ENCODE data around the gene PELO. TPM values are rescaled to one million over a fixed set of nuclear protein-coding genes. Genes with fewer than 3 reads are reported as not detected.
A peak's percentile ranks its signal among the peaks of the same experiment; 100 is the strongest.

PELO gene
- total and polyA plus RNA-seq, 2 donors from 2014 or later, result 29.6 to 38.7 TPM

- intact Hi-C loops (cut with DNase I), result no loop called here
- Histone ChIP-seq H3K9ac (ENCODE audit: low read length in 3 of 3) (no peak overlapping the region), H3K27me3 (ENCODE audit: control insufficient read depth, insufficient read depth, low read length) (no peaks in the 10 kb centered on the region), H3K4me3 (ENCODE audit: low read length in 3 of 3) (no peak overlapping the region), H3K27ac (ENCODE audit: low read depth in 2 of 2, low read length in 2 of 2) (peak overlapping the region in 1 of 2 donors; percentile 7), H3K36me3 (ENCODE audit: control insufficient read depth in 2 of 3, insufficient read depth in 3 of 3, low read length in 3 of 3) (no peaks in the 10 kb centered on the region), H3K9me3 (ENCODE audit: control insufficient read depth in 2 of 3, insufficient read depth in 1 of 3, low read length in 3 of 3) (no peaks in the 10 kb centered on the region), H3K4me1 (ENCODE audit: control insufficient read depth in 2 of 3, insufficient read depth in 2 of 3, low read depth in 1 of 3, low read length in 3 of 3) (no peaks in the 10 kb centered on the region)
- no peak for TF ChIP-seq CTCF (IDR thresholded peaks at IDR 0.05; ENCODE audit: borderline replicate concordance, extremely low read depth, insufficient read depth)
- FAIRE-seq, result no peak
- no peak for DNase-seq
These were observed 15.0 kb upstream of the PELO start for GRCh38 chr5:52772668-52773067.

- Histone ChIP-seq H3K4me1 (ENCODE audit: control insufficient read depth in 2 of 3, insufficient read depth in 2 of 3, low read depth in 1 of 3, low read length in 3 of 3) (no peaks in the 10 kb centered on the region), H3K9ac (ENCODE audit: low read length in 3 of 3) (no peak overlapping the region), H3K4me3 (ENCODE audit: low read length in 3 of 3) (no peak overlapping the region), H3K9me3 (ENCODE audit: control insufficient read depth in 2 of 3, insufficient read depth in 1 of 3, low read length in 3 of 3) (no peaks in the 10 kb centered on the region), H3K27ac (ENCODE audit: low read depth in 2 of 2, low read length in 2 of 2) (no peak overlapping the region), H3K27me3 (ENCODE audit: control insufficient read depth, insufficient read depth, low read length) (no peaks in the 10 kb centered on the region), H3K36me3 (ENCODE audit: control insufficient read depth in 2 of 3, insufficient read depth in 3 of 3, low read length in 3 of 3) (no peaks in the 10 kb centered on the region)
- TF ChIP-seq CTCF (IDR thresholded peaks at IDR 0.05; ENCODE audit: borderline replicate concordance, extremely low read depth, insufficient read depth), result no peak
- peak in 1 of 5 donors; percentile 24 for DNase-seq
- intact Hi-C loops (cut with DNase I), result no loop called here
- FAIRE-seq, result no peak
These were observed 14.4 kb upstream of the PELO start for GRCh38 chr5:52773342-52773741.

- no peak overlapping the region for H3K4me3 ChIP-seq (ENCODE audit: low read length in 3 of 3)
- H3K27ac ChIP-seq (ENCODE audit: low read depth in 2 of 2, low read length in 2 of 2), result peak overlapping the region in 1 of 2 donors; percentile 20
- no peaks in the 10 kb centered on the region for H3K4me1 ChIP-seq (ENCODE audit: control insufficient read depth in 2 of 3, insufficient read depth in 2 of 3, low read depth in 1 of 3, low read length in 3 of 3)
- intact Hi-C loops (cut with DNase I), result no loop called here
- no peak for TF ChIP-seq CTCF (IDR thresholded peaks at IDR 0.05; ENCODE audit: borderline replicate concordance, extremely low read depth, insufficient read depth)
- no peak overlapping the region for H3K9ac ChIP-seq (ENCODE audit: low read length in 3 of 3)
- H3K36me3 ChIP-seq (ENCODE audit: control insufficient read depth in 2 of 3, insufficient read depth in 3 of 3, low read length in 3 of 3), result no peaks in the 10 kb centered on the region
- DNase-seq (peak in 1 of 5 donors; percentile 15), FAIRE-seq (no peak)
- H3K27me3 ChIP-seq (ENCODE audit: control insufficient read depth, insufficient read depth, low read length), result no peaks in the 10 kb centered on the region
- no peaks in the 10 kb centered on the region for H3K9me3 ChIP-seq (ENCODE audit: control insufficient read depth in 2 of 3, insufficient read depth in 1 of 3, low read length in 3 of 3)
These were observed 13.7 kb upstream of the PELO start for GRCh38 chr5:52774005-52774410.

- no peak overlapping the region for H3K27ac ChIP-seq (ENCODE audit: low read depth in 2 of 2, low read length in 2 of 2)
- no peaks in the 10 kb centered on the region for H3K9me3 ChIP-seq (ENCODE audit: control insufficient read depth in 2 of 3, insufficient read depth in 1 of 3, low read length in 3 of 3)
- H3K27me3 ChIP-seq (ENCODE audit: control insufficient read depth, insufficient read depth, low read length), result no peaks in the 10 kb centered on the region
- H3K36me3 ChIP-seq (ENCODE audit: control insufficient read depth in 2 of 3, insufficient read depth in 3 of 3, low read length in 3 of 3), result no peaks in the 10 kb centered on the region
- no peak overlapping the region for H3K4me3 ChIP-seq (ENCODE audit: low read length in 3 of 3)
- FAIRE-seq (no peak), DNase-seq (no peak)
- no peak for TF ChIP-seq CTCF (IDR thresholded peaks at IDR 0.05; ENCODE audit: borderline replicate concordance, extremely low read depth, insufficient read depth)
- intact Hi-C loops (cut with DNase I), result no loop called here
- H3K4me1 ChIP-seq (ENCODE audit: control insufficient read depth in 2 of 3, insufficient read depth in 2 of 3, low read depth in 1 of 3, low read length in 3 of 3), result no peaks in the 10 kb centered on the region
- H3K9ac ChIP-seq (ENCODE audit: low read length in 3 of 3), result no peak overlapping the region
These were observed 11.6 kb upstream of the PELO start for GRCh38 chr5:52776116-52776515.

Data from kidney (tissue), 14 donors.